ENCODE measurements around the gene SLIT1.

The SLIT1 gene

DNA sequence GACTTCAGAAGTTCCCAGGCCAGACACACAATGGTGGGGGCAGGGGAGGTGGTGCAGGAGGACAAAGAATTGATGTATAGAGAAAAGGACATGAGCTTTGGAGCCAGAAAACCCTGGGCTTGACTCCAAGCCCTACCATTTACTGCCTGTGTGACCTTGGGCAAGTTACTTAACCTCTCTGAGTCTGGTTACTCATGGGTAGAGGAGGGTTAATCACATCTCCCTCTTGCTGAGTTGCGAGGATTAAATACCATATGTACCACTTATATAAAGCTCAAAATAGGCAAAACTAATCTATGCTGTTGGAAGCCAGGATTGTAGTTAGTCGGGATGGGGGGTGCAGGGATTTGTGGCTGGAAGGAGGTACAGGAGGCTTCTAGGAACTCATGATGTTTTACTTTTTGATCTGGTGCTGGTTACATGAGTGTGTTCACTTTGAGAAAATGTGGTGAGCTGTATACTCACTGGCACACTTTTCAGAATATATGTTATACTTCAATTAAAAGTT is 106.8 kb downstream of the SLIT1 start:
- no peak for DNase-seq

DNA sequence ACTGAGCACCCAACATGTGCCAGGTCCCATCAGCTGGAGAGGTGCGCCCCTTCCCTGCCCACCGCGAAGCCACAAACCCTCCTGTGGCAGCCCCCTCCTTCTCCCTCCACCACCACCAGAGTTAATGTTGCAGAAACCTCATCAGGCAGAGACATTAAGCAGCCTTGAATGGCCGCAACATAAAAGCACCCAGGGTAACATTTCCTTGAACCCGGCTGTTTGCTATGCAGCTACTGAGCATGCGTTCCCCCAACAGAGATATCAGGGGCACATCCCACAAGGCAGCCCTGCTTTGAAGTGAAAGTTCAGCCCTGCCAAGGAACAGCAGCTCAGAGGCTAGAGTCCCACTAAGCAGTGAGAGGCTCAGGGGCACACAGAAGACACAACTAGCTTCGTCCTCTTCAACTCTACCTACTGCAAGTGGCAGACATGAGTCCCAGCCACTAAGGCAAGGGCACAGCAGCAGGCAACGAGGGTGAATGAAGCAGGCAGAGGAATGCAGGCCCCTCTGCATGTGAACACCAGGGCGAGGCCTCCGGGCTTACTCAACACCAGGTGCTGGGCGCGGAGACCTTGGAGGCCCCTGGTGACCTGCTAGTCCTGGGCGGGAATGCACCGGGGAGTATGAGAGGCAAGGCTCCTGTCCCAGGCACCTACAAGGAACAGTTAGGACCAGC is 107.4 kb downstream of the SLIT1 start:
- no peak for DNase-seq

DNA sequence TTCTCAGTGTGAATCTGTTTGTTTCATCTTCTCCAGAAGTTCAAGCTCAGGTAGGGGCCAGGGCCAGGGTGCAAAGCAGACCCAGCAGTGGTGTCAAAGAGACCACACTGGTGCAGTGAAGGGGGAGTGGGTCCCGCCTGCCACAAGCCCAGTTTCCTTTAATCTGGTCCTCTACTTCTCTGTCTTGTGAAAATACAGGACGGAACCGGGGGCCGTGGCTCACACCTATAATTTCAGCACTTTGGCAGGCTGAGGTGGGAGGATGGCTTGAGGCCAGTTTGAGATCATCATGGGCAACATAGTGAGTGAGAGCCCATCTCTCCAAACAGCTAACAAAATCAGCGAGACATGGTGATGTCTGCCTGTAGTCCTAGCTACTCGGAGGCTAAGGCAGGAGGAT is 109.0 kb downstream of the SLIT1 start:
- no peak for DNase-seq

DNA sequence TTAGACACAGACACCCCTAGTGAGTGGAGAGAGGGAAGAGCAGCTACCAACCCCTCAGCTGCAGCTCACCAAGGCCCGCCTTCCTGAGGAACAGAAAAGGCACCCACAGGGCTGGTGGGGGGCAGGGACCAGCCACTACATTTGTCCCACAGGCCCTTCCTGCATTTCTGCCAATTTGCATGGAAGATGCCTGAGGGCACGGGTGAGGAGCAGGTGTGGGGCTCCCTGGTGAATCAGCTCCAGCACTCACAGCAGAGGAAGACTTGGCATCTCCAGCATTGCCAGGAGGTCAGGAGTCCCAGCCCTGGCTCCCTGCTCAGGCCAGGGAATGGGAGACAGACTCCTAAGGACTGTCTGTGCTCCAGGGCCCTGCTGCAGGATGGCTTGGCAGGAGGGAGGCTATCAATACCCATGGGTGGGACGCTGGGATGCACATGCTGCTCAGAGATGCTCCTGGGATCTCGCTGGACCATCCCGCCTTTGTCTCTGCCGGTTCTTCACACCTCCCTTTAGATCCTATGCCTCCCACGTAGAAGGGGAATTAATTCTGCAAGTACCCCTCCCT is 109.7 kb downstream of the SLIT1 start:
- DNase-seq = no peak

DNA sequence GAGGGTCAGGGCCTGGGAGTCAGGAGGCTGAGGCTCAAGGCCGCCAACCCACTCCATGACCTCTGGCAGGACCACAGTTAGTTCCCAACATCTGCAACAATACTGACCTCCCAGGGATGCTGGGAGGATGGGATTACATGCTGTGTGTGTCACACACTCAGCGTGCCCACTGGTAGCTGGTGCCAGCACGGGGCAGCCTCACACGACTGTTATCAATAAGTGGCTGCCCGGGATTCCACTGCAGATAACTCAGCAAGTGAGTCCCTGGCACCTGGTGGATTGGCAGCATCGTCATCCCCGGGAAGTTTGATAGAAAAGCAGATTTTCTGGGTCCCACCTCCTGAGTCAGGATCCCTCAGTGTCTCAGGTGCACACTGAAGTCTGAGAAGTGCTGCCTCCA is 110.3 kb downstream of the SLIT1 start:
- DNase-seq = no peak

DNA sequence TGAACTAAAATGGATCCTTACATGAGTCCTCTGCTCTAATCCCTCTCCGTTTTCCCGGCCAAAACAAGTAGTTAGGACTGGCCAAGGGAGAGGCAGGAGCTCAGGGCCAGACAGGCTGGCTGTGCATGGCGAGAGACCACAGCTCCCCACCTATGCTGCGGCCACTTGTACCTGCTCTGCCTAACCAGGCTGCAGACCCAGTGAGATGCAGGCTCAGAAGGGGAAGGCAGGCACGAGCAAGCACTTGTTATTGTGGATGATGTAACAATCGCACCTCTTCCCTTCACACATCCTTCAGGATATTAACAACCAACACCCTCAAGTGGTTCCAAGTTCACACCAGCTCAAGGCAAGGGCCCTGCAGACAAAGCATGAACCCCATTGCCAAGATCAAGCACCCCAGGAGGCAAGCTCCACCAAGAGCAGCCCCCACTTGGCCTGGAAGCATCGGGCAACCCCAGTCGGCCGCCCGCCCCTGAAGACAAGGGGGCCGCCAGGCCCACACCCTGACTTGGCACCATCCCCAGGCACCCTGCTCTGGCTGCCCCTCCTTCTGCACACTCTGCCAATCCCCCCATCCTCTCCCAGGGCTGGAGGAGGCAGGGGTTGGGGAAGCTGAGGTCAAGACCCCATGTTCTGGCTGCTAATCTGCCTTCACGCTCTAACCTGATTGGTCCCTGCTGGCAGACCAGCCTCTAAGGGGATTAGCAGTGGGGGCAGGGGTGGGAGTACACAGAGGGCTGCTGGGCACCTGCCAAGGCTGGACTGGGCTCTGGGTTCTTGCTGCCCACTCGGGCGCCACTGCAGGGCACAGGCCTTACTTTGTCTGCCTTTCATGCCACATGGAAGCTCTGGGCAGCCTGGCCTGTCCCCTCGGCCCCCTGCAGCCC is 111.3 kb downstream of the SLIT1 start:
- no peak for DNase-seq

DNA sequence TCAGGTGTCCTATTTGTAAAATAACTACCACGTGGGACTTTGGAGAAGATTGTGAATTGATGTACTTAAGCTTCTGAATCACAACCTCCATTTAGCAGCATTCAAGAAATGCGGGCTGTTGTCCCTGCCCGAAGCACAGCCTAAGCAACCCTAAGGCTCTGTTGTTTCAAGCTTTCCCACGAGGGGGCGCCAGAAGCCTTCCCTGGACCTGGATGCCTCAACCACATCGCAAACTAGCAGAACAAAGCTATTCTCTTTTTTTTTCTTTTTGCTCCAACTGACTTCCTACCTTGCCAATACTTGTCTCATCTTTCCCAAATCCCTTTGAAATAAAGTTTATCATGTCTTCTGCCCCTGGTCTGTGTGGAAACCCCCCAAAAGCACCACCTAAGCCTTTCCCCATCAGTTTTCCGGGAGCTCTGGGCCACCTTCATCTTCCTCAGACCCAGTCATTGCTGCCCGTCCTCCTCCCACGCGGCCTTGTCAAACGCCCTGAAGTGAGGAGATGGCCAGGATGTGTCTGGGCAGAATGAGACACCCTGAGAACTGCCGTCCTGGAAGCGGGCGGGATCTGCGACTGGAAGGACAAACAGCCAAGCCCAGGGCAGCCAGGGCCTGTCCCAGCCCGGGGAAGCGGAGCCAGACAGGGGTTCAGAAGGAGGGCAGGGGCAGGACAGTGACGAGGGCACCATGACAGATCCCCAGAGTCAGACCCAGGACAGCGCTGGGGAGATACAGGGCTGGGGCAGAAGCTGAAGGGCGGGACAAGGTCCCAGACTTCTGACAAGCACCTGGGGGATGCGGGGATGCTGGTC is 112.7 kb downstream of the SLIT1 start:
- peak; percentile 58 for DNase-seq

DNA sequence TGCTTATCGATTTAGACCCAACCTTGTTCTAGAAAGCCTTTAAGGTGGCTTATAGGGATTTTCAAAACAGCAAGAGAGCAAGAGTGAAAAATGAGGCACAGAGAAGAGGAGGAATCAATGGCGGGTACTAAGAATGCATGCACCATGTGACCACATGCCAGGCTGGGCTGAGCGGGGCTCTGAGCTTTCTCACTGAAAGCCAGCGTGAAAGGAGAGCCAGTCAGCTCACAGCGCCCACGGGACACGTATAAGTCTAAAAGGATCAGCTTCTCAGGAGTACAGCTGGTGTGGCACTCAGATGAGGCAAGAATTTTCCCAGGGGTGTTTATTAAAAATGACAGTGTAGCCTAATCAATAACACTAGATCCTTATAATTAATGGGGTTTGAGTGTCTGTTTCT is 114.3 kb downstream of the SLIT1 start:
- no peak for DNase-seq

DNA sequence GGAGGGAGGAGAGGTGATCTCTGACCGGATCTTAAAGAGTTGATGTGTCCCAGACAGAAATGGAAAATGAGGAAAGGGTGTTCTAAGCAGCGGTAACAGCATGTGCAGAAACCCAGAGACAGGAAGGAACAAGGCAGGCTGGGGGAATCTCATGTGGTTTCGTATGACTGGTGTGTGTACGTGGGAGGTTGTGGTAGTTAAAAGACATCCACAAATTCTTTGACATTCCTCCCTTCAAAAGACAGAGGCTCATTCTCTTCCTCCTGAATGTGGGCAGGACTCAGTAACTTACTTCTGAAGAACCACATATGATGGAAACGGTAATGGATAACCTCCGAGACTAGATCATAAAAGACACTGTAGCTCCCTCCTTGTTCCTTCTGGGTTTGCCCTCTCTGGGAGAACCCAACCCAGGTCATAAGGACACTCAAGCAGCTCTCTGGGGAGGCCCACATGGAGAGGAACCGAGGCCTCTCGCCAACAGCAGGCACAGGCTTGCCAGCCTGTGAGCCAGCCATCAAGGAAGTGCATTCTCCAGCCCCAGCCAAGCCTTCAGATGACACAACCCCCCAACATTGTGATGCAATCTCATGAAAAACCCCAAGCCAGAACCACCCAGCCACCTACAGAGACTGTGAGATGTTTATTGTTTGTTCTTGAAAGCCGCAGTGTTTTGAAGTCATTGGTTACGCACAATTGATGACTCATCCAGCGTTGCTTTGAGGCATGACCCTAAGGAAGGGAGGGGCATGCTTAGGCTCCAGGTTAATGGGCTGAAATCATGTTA is 116.0 kb downstream of the SLIT1 start:
- DNase-seq = peak; percentile 34

DNA sequence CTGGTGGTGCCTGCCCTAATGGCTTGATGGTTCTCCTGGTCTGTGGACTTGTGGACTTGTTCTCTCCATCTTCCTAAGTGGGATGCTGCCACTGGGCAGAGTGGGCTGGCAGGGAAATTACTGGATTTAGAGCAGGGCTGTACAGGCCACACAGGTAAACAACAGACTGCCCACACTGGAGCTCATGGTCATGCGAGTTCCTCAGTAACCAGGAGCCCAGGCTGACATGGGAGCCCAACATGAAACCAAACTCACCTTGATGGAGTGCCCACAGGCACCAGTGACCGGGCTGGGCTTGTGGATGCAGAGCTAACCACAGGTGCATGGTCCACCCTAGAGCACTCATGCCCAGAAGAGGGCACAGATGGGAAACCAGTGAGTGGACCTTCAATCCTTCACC is 116.7 kb downstream of the SLIT1 start:
- DNase-seq = no peak

DNA sequence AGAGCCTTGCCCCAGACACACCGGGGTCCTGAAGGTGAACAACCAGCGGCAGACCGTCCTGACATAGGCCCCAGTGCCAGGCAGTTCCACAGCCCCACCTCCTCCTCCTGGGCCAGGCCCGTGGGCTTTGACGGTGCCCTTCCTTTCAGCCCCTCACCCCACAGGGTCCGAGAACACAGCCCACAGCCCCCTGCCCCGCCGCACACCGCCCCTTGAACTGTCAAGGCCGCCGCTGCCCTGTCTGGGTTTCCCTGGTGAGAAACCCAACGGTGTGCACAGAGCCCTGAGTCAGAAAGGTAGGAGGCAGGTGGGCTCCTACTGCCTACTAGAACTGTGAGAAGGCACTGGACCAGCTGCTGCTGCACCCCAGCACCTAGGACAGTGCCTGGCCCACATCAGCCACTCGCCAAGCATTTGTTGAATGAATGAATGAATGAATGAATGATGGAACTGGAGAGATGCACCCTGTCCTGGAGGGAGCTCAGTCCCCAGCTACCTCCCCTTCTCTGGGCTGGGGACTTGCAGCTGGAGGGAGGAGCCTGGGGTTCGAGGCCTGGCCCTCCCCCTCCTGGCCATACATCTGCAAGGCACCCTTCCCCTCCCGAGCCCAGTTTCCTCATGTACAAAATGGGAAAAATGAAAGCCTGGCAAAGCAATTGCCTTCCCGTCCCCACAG is 117.9 kb downstream of the SLIT1 start:
- DNase-seq = no peak

DNA sequence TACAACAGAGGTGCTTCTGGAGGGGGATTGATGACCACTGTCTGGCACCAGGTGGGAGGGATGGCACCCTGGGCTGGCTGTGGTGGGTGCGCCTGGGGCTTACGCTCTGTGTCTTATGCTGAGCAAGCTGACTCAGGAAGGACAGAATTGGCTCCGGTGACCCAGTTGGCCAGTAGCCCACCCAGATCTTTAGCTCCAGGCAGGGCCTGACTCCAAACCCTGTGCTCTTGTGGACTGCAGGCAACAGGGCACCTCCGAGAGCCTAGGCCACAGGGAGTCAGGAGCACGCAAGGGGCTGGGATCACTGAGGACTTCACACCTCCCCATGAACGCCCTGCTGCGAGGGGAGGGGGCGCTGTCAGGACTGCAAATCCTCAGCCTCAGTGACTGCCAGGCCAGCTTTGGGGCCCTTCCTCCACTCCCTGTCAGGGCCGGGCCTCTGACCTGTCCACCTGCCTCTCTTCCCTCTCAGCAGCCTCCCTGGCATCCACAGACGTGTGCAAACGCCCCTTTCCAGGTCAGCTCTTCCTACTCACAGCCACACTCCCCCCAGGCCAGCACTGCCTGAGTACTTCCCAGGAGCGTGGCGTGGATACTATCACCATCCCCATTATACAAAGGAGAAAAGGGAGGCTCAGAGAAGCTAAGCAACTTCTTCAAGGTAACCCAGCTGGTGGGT is 118.7 kb downstream of the SLIT1 start:
- no peak for DNase-seq

DNA sequence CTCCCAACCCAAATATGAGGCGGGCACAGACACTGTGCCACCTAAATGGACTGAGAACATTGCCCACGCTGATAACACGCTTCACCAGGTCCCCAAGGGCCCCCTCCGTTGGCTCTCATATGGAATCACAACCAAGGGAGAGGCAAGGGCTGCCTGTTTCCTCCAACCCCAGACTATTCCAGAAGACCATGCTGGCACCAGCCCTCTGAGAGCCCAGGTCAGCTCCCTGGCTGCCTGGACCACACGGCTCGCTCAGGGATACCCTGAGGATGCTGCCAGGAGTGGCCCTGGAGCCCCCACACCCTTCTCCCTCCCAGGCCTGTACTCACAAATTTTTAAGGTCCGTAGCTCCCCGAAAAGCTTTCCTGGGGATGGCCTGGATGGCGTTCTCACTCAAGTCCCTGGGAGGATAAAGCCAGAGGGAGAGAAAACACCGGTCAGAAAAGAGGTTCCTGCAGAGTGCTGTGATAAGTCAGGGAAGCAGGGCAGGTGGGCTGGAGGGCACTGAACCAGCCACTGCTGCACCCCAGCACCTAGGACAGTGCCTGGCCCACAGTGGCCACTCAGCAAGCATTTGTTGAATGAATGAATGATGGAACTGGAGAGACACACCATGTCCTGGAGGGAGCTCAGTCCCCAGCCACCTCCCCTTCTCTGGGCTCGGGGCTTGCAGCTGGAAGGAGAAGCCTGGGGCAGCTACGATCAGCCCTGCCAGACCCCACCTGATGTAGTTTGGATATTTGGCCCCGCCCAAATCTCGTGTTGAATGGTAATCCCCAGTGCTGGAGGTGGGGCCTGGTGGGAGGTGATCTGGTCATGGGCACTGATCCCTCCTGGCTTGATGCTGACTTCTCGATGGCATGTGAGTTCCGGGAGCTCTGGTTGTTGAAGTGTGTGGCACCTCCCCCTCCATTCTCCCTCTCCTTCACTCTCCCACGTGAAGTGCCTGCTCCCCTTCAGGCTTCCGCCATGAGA is 119.8 kb downstream of the SLIT1 start:
- no peak for DNase-seq

DNA sequence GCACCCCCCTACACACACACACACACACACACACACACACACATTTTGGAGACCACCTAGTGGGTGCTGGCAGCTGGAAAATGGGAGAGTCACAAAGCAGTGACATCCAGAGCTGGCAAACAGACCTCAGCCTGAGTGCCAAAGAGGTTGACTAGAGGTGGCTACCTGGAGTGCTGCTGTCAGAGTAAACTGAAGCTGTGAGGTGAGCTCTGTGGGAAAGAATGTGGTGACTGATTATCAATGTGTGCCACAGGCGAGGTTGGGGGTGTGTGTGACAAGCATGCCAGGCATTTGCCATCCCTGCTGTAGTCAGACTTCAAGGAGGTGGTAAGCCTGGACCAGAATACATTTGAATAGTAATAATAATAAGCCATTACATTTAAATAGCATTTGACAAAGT is 120.6 kb downstream of the SLIT1 start:
- no peak for DNase-seq

DNA sequence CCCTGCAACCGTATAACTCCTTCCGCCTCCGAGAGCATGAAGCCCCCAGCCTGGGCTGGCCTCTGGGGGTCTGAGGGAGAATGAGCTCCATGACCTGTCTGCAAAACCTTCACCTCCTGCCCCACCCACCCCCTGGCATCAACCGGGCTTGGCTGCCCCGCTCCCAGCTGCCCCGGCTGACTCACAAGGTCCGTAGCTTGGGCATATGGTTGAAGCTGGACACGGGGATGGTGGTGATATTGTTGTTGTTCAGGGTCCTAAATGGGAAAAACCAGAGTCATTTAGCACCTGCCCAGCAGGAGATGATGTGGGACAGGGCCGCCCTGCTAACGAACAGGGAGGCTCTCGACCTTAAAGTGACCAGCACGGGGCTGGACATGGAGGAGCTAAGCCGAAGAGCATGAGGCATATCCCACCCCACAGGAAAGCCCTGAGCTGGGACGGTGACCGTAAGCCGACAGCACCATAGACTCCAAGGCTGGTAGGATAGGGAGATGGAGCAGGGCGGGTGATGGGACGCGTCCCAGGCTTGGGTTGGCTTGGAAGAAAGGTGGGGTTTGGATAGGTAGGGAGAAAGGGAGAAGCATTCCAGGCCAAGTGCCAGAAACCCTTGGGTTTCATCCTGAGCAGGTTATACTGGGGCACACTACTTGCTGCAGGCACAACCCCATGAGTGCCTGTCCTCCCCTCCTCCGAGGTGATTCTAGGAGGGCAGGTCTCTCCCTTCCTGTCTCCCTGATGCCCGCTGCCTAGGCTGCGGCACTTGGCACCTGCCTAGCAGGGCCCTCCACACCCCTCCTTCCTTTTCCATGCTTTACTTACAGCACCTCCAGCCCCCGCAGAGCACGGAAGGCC is 121.5 kb downstream of the SLIT1 start:
- DNase-seq = no peak

DNA sequence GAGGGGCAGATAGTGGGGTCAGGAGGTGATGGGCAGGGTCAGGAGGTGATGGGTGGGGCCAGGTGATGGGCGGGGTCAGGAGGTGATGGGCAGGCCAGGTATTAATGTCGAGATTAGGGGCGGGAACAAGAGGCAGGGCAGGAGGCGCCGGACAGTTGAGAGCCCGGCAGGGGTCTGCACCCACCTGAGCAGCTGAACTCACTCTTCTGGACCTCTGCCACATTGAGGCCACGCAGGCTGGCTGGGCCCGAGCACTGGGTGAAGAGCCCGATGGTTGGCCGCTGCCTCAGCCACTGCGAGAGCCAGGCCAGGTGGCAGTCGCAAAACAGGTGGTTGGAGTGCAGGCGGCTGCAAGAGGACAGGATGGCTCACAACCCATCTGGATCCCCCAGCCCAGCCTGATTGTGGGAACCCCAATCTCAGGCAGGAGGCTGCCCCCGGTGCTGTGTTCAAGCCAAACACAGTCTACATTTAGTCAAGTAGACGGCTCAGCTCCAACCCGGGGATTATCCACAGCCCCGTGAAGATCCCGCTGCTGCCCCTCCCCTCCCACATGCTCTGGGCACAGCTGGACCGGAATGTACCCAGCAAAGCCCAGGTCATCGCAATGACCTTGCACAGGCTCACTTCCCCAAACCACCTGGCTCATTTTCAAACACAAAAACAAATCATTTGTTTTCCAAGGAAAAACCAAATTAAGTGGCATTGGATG is 122.3 kb downstream of the SLIT1 start:
- no peak for DNase-seq

DNA sequence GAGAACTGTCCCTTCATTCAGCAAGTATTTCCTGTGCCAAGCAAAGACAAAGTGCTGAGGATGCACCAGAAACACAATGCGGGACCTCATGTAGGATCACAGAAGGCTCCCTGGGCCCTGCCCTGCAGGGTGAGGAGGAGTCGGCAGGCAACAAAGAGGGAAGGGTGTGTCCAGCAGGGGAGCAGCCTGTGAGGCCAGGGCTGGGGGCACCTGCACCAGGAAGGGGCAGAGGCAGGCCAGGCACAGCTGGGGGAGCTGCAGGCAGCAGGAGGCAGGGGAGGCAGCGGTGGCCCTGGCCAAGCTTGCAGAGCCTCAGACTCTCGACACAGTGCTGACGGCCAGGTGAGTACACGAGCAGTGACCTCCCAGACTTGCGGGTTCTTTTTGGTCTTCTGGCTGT is 123.3 kb downstream of the SLIT1 start:
- no peak for DNase-seq

DNA sequence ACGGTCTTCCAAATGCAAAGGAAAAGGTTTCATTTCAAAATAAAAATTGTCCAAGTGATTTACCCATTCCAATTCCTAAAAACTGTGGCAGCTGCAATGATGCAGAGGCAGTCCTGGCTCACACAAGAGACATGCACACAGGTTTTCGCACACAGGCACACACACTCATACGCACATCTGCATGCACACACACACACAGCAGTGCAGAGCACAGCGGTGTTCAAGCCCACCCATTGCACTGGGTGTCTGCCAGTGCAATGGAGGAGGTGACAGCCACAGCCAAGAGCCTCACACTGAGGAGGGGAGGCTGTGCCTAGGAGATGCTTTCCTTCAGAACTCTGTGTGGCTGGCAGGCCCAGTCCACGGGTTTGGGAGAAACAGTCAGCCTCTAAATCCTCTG is 123.7 kb downstream of the SLIT1 start:
- DNase-seq = no peak
